ENCODE data around the gene RTP2. TPM values are rescaled to one million over a fixed set of nuclear protein-coding genes. Genes with fewer than 3 reads are reported as not detected.

Gene RTP2, protein sequence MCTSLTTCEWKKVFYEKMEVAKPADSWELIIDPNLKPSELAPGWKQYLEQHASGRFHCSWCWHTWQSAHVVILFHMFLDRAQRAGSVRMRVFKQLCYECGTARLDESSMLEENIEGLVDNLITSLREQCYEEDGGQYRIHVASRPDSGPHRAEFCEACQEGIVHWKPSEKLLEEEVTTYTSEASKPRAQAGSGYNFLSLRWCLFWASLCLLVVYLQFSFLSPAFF
- total RNA-seq = not detected

- ATAC-seq = no peak
- intact Hi-C loops (cut with micrococcal nuclease) = no loop called here
- no peaks in the 10 kb centered on the region for H3K4me1 Mint-ChIP-seq (ENCODE audit: low read depth)
- no peak for TF ChIP-seq CTCF (IDR thresholded peaks at IDR 0.05)
- CTCF ChIA-PET = interaction anchor here (1.2 to 7.2 kb wide), 7 partner anchors 9 to 383 kb away, joined by 3 to 43 read pairs (median 6); no protein-coding TSS in a partner anchor
- no peak for DNase-seq
- H3K27ac Mint-ChIP-seq = no peak within 1 kb of the TSS
- H3K4me3 Mint-ChIP-seq = no peak within 1 kb of the TSS
- H3K9me3 Mint-ChIP-seq = no peaks in the 10 kb centered on the region
- no peaks in the 10 kb centered on the region for H3K36me3 Mint-ChIP-seq (ENCODE audit: low read depth)
- POLR2A ChIA-PET = no interaction called here
- H3K27me3 Mint-ChIP-seq = no peaks in the 10 kb centered on the region
These were observed at the start of gene RTP2 for GRCh38 chr3:187702507-187703033. TSS of gene RTP2 (minus strand) at chr3:187702557. CDS start at chr3:187702128, 429 bp downstream.

DNA sequence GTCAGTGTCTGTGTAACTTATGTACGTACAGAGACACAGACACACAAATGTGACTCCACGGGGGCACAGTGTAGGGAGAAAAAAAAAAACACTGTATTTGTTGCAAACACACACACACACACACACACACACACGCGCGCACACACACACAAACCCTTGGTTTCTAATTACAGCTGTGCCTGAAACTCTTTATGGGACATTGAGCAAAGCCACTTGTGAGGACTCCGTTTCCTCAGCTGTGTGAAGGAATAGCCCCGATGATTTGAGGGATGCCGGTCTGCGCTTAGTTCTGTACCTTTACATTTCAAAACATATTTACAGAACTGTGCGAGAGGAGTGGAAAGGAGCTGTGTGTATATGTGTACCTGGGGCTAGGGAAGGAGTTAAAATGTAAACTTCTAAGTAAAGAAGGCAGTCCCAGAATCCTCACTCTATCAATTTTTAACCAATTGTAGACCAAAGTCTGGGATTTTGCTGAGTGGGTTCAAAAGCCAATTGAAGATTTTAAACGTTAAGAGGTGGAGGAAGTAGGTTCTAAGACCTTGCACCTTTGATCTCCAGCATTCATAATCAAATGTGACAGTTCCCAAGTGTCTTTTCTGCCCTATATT, 48.3 kb upstream of the RTP2 start:
- peak overlapping the region; percentile 5 for H3K27ac Mint-ChIP-seq
- CTCF ChIA-PET = interaction anchor here (1.2 kb wide), 1 partner anchor 10 kb away, joined by 3 read pairs; no protein-coding TSS in a partner anchor
- POLR2A ChIA-PET = interaction anchor here (0.6 to 9.0 kb wide), 5 partner anchors 27 to 1381 kb away, joined by 3 to 134 read pairs (median 3); no protein-coding TSS in a partner anchor
- DNase-seq = peak; percentile 23
- peaks cover 49% of the 10 kb centered on the region for H3K4me1 Mint-ChIP-seq (ENCODE audit: low read depth)
- H3K27me3 Mint-ChIP-seq = no peaks in the 10 kb centered on the region
- H3K4me3 Mint-ChIP-seq = no peak overlapping the region
- H3K36me3 Mint-ChIP-seq (ENCODE audit: low read depth) = no peaks in the 10 kb centered on the region
- TF ChIP-seq CTCF (IDR thresholded peaks at IDR 0.05) = no peak
- no peak for ATAC-seq
- H3K9me3 Mint-ChIP-seq = no peaks in the 10 kb centered on the region
- intact Hi-C loops (cut with micrococcal nuclease) = no loop called here

GRCh38 chr3:187750006-187750512, 47.7 kb upstream of the RTP2 start:
- ChIA-PET CTCF (interaction anchor here (1.2 to 5.3 kb wide), 7 partner anchors 9 to 177 kb away, joined by 3 to 79 read pairs (median 5); no protein-coding TSS in a partner anchor), POLR2A (interaction anchor here (0.7 to 9.0 kb wide), 3 partner anchors 27 to 204 kb away, joined by 3 to 134 read pairs (median 4); no protein-coding TSS in a partner anchor)
- Mint-ChIP-seq H3K36me3 (ENCODE audit: low read depth) (no peaks in the 10 kb centered on the region), H3K27me3 (no peaks in the 10 kb centered on the region), H3K4me1 (ENCODE audit: low read depth) (peaks cover 49% of the 10 kb centered on the region), H3K4me3 (no peak overlapping the region), H3K27ac (no peak overlapping the region), H3K9me3 (no peaks in the 10 kb centered on the region)
- intact Hi-C loops (cut with micrococcal nuclease) = no loop called here
- DNase-seq = no peak
- no peak for TF ChIP-seq CTCF (IDR thresholded peaks at IDR 0.05)
- no peak for ATAC-seq

- H3K27ac Mint-ChIP-seq = peak overlapping the region; percentile 98
- H3K9me3 Mint-ChIP-seq = no peaks in the 10 kb centered on the region
- TF ChIP-seq CTCF (IDR thresholded peaks at IDR 0.05) = peak; percentile 96
- H3K36me3 Mint-ChIP-seq (ENCODE audit: low read depth) = peaks cover 3% of the 10 kb centered on the region
- H3K27me3 Mint-ChIP-seq = no peaks in the 10 kb centered on the region
- ATAC-seq (peak; percentile 57), DNase-seq (peak; percentile 98)
- H3K4me3 Mint-ChIP-seq = peak overlapping the region; percentile 93
- POLR2A ChIA-PET = interaction anchor here (0.6 to 9.0 kb wide), 10 partner anchors 9 to 313 kb away, joined by 3 to 134 read pairs (median 3); no protein-coding TSS in a partner anchor
- CTCF ChIA-PET = interaction anchor here (0.6 to 5.3 kb wide), 44 partner anchors 7 to 1394 kb away, joined by 3 to 79 read pairs (median 4); no protein-coding TSS in a partner anchor
- H3K4me1 Mint-ChIP-seq (ENCODE audit: low read depth) = peaks cover 49% of the 10 kb centered on the region
- intact Hi-C loops (cut with micrococcal nuclease) = loop anchor here (2.0 to 10.0 kb wide), 8 partner anchors 171 to 1287 kb away; no protein-coding TSS in a partner anchor
These were observed 45.7 kb upstream of the RTP2 start for GRCh38 chr3:187748050-187748481.

Data from activated CD8-positive, alpha-beta T cell treated with anti-CD3 and anti-CD28 coated beads for 36 hours (primary cell).